GM18951 (cell line): ENCODE results near the gene SDK1.

ENCODE experiments used
- POLR2A ChIP-seq: IDR thresholded peaks from 4 replicates; pipeline ENCODE4 v1.6.1; 2011; ENCODE audit warnings: mild to moderate bottlenecking; ENCODE audit not compliant: insufficient read length, insufficient read depth; ENCODE audit errors: extremely low read depth
- in situ Hi-C: fragments of 300-500 bp; cut with MboI; formaldehyde crosslinking; loops from one replicate; pipeline ENCODE4 v1.12.0; 2022; ENCODE audit warnings: low sequenced_read_pairs, mixed read lengths, inconsistent platforms; ENCODE audit not compliant: unreplicated experiment

SDK1 gene

GRCh38 chr7:4158441-4159153 is 857.5 kb downstream of the SDK1 start:
- in situ Hi-C loops: no loop called here

GRCh38 chr7:4159154-4159501 is 858.1 kb downstream of the SDK1 start:
- no peak for TF ChIP-seq POLR2A
- in situ Hi-C loops: no loop called here

More at GRCh38 chr7:4158441-4159153, 857.5 kb downstream of the SDK1 start:
- no peak for TF ChIP-seq POLR2A

GRCh38 chr7:4159761-4160554 is 858.9 kb downstream of the SDK1 start:
- in situ Hi-C loops: no loop called here
- TF ChIP-seq POLR2A: no peak

GRCh38 chr7:4162884-4163564 is 862.0 kb downstream of the SDK1 start:
- TF ChIP-seq POLR2A: no peak
- in situ Hi-C loops: no loop called here

GRCh38 chr7:4163565-4164203 is 862.6 kb downstream of the SDK1 start:
- in situ Hi-C loops: no loop called here
- no peak for TF ChIP-seq POLR2A

GRCh38 chr7:4164556-4164955 is 863.5 kb downstream of the SDK1 start:
- in situ Hi-C loops: no loop called here
- TF ChIP-seq POLR2A: no peak

GRCh38 chr7:4166340-4166739 is 865.3 kb downstream of the SDK1 start:
- in situ Hi-C loops: no loop called here
- no peak for TF ChIP-seq POLR2A

- no peak for TF ChIP-seq POLR2A
- in situ Hi-C loops: no loop called here
These were observed 865.8 kb downstream of the SDK1 start for GRCh38 chr7:4166807-4167206.

GRCh38 chr7:4167385-4167910 is 866.4 kb downstream of the SDK1 start:
- in situ Hi-C loops: no loop called here
- TF ChIP-seq POLR2A: no peak

GRCh38 chr7:4168041-4168440 is 867.0 kb downstream of the SDK1 start:
- TF ChIP-seq POLR2A: no peak
- in situ Hi-C loops: no loop called here

GRCh38 chr7:4168541-4168940 is 867.5 kb downstream of the SDK1 start:
- in situ Hi-C loops: no loop called here
- TF ChIP-seq POLR2A: no peak

GRCh38 chr7:4169455-4169854 is 868.4 kb downstream of the SDK1 start:
- in situ Hi-C loops: no loop called here
- TF ChIP-seq POLR2A: no peak
